ENCODE data around the gene STXBP2.

GRCh38 chr19:7636691-7637373 lies at the start of gene STXBP2:
- TF ChIP-seq EZH2 (IDR thresholded peaks at IDR 0.05; ENCODE audit: insufficient read depth, poor library complexity, severe bottlenecking) (no peak), EZH2phosphoT487 (IDR thresholded peaks at IDR 0.05; ENCODE audit: insufficient read depth, low read depth) (no peak)
